Heart right ventricle (tissue), 16 donors: ENCODE results near the gene ATG2A. TPM values are rescaled to one million over a fixed set of nuclear protein-coding genes. Genes with fewer than 3 reads are reported as not detected.

Experiments used
- ATAC-seq, 8 donors: fragments of 200-7000 bp; cut with Tn5 transposase; one replicate each; pipeline ENCODE4 v1.9.1; 2020; ENCODE audit warnings: mild to moderate bottlenecking in 8 of 8, moderate library complexity in 8 of 8, moderate number of reproducible peaks in 1 of 8
- DNase-seq, 2 donors: peaks; one replicate each; pipeline ENCODE4 v3.0.0-alpha.2; 2020
- H3K27ac ChIP-seq, 10 donors: fragments of 200-600 bp; sonication (generic) in 2 of 10; one replicate each; pipeline versions ENCODE4 v1.5.0 to v1.8.0; 2020 to 2022; ENCODE audit warnings: mild to moderate bottlenecking in 3 of 10
- H3K27me3 ChIP-seq, 7 donors: fragments of 200-600 bp; one replicate each; pipeline ENCODE4 v1.8.0; 2021 to 2022; ENCODE audit warnings: mild to moderate bottlenecking in 2 of 7
- H3K36me3 ChIP-seq, 9 donors: fragments of 200-600 bp; sonication (generic) in 1 of 9; one replicate each; pipeline versions ENCODE4 v1.5.0 to v1.8.0; 2020 to 2022; ENCODE audit warnings: mild to moderate bottlenecking in 2 of 9
- H3K4me1 ChIP-seq, 9 donors: fragments of 200-600 bp; sonication (generic) in 1 of 9; one replicate each; pipeline versions ENCODE4 v1.5.0 to v1.8.0; 2020 to 2022; ENCODE audit warnings: mild to moderate bottlenecking in 4 of 9
- H3K4me3 ChIP-seq, 10 donors: fragments of 200-600 bp; sonication (generic) in 2 of 10; one replicate each; pipeline versions ENCODE4 v1.5.0 to v1.8.0; 2020 to 2022; ENCODE audit warnings: mild to moderate bottlenecking in 7 of 10, moderate library complexity in 2 of 10
- H3K9me3 ChIP-seq, 11 donors: fragments of 200-600 bp in 10 of 11; sonication (generic) in 2 of 11; one replicate each; pipeline versions ENCODE4 v1.5.0 to v1.8.0; 2013 to 2022; ENCODE audit warnings: mild to moderate bottlenecking in 2 of 11, control low read depth in 1 of 11, moderate library complexity in 1 of 11
- WGBS, 2 donors: extraction: QIAGEN DNeasy Blood & Tissue Kit; methylation state at CpG; one replicate each; pipeline ENCODE4 v1.1.7; 2013; ENCODE audit warnings: inconsistent platforms in 1 of 2; 5-methylcytosine and 5-hydroxymethylcytosine counted together
- intact Hi-C, 10 donors: fragments of 100-400 bp; cut with DNase I; formaldehyde crosslinking; loops; one replicate each; pipeline versions ENCODE4 v1.11.1 to v1.14.2; 2022
- polyA plus RNA-seq, 2 donors: library from polyadenylated mRNA; stranded (reverse); fragments of 200-250 nt; gene quantifications; one replicate each; pipeline ENCODE4 v1.2.3, GENCODE V29; 2013
- total RNA-seq, 10 donors: library from RNA; stranded (reverse); fragmentation: NEBNext Ultra II Directional in 3 of 10; extraction: Animal tissue kit (Norgen Biotek cat#: 25700) in 3 of 10; gene quantifications; one replicate each; pipeline versions ENCODE4 v1.2.1 to v1.2.4, GENCODE V29; 2021 to 2023
- TF ChIP-seq, protein P1 (sequence below), 9 donors: fragments of 200-600 bp; sonication (generic) in 2 of 9; IDR thresholded peaks; one replicate each; pipeline versions ENCODE4 v1.5.0 to v1.8.0; 2021 to 2022; ENCODE audit warnings: antibody characterized with exemption in 9 of 9, mild to moderate bottlenecking in 5 of 9, moderate library complexity in 1 of 9
- donor health status: Arrhythmogenic right ventricular cardiomyopathy.
- donor health status: ischemic (EF 13 %, LVEDD 7.1; RV severe dilation, severe dysfunction).
- donor health status: healthy with polysubstance abuse.
- donor health status: DM: no; HTN: yes; CAD: no.
- donor health status: DM: no; HTN: no; CAD: no.
- donor health status: ischemic (EF 25% LVEDD 6.9; RV normal size, moderate dysfunction).
- donor health status: ischemic (EF 25% LVEDD 5.7; RV mildly dilated, moderate dysfunction).
- donor health status: healthy.
- donor health status: DM: yes; HTN: yes; CAD: no.
- donor health status: Ischemic cardiomyopathy.
- donor health status: ischemic (EF 35%, LVEDD 5.7; RV mildly dilated, moderate dysfunction).
- donor health status: nonischemic (EF 11% LVEDD 7.7; RV severe dilation, severe dysfunction).
- donor health status: DM: yes; HTN: yes; CAD: no.
- donor health status: PGD.
- donor health status: ischemic (EF 29% LVEDD 5.4; RV normal size, mild dysfunction).
- donor health status: nonischemic (EF 23%, LVEDD 6.1; RV moderate dilation, normal function).

The ATG2A gene
- total and polyA plus RNA-seq, 12 donors = 12.4 to 18.6 (median 16.0) TPM

DNA sequence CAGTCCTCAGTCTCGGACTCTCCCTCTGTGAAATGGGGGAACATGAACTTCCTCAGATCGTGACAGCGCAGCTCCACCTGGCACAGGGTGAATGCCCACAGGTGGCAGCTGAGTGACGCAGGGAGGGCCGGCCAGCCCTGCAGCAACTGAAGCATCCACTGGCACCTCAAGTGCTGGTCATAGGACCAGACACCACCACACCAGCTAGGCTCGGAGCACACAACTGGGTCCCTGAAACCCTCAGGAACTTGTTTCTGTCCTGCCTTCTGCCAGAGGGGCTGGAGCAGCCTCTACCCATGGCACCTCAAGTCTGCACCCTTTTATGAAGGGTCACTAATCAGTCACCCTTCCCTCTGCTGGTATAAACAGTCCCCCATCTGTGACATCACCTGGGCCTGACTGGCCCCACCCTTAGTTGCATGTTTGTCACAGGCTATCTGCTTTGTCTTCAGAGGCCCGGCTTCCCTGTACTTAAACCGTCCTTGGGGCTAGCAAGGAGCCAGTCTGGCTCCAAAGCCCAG is 65.1 kb downstream of the ATG2A start:
- no peaks in the 10 kb centered on the region for H3K9me3 ChIP-seq
- H3K36me3 ChIP-seq = peaks cover 0 to 50% (median 9%) of the 10 kb centered on the region in 9 donors
- peaks cover 57 to 100% (median 98%) of the 10 kb centered on the region in 9 donors for H3K4me1 ChIP-seq
- intact Hi-C loops = no loop called here
- H3K27ac ChIP-seq = peak overlapping the region in 9 of 10 donors; percentile 62 to 96 (median 90)
- ATAC-seq (no peak), DNase-seq (no peak)
- H3K4me3 ChIP-seq = no peak overlapping the region
- H3K27me3 ChIP-seq = no peaks in the 10 kb centered on the region
- TF ChIP-seq, protein P1, sequence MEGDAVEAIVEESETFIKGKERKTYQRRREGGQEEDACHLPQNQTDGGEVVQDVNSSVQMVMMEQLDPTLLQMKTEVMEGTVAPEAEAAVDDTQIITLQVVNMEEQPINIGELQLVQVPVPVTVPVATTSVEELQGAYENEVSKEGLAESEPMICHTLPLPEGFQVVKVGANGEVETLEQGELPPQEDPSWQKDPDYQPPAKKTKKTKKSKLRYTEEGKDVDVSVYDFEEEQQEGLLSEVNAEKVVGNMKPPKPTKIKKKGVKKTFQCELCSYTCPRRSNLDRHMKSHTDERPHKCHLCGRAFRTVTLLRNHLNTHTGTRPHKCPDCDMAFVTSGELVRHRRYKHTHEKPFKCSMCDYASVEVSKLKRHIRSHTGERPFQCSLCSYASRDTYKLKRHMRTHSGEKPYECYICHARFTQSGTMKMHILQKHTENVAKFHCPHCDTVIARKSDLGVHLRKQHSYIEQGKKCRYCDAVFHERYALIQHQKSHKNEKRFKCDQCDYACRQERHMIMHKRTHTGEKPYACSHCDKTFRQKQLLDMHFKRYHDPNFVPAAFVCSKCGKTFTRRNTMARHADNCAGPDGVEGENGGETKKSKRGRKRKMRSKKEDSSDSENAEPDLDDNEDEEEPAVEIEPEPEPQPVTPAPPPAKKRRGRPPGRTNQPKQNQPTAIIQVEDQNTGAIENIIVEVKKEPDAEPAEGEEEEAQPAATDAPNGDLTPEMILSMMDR (IDR thresholded peaks at IDR 0.05) = no peak
- 82 to 84% methylated on average over 8 of the region's 8 CpGs for WGBS, 2 donors

DNA sequence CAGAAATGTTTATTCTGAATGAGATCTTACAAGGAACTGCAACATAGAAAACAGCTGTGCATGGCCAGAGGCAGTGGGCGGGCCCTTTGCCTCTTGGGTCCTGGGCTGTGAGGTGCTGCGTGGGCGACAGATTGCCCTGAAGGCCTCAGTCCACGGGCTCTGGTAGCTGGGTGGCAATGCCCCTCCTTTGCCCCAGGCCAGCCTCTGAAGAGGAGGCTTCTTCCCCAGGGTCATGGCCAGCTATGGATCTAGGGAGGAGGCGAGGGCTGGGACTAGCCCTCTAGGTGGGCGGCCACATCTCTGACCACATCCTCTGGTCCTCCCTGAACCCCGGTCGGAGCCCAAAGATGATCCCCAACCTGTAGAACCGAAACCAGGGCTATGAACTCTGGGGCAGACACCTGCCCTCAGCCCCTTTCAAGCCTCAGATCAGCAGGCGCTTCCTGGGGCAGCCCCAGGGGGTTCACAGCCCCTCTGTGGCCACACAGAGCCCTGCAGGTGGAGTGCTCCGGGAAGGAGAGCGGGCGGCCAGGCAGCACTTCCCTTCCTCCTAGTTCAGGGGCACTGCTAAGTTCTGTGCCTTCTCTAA is 65.9 kb downstream of the ATG2A start:
- 50 to 61% methylated on average over 13 of the region's 13 CpGs for WGBS, 2 donors
- Histone ChIP-seq H3K9me3 (no peaks in the 10 kb centered on the region), H3K27ac (peak overlapping the region; percentile 29 to 96 (median 87)), H3K4me3 (no peak overlapping the region), H3K4me1 (peaks cover 49 to 93% (median 90%) of the 10 kb centered on the region in 9 donors), H3K27me3 (no peaks in the 10 kb centered on the region), H3K36me3 (peaks cover 0 to 42% (median 9%) of the 10 kb centered on the region in 9 donors)
- intact Hi-C loops = no loop called here
- DNase-seq (no peak), ATAC-seq (no peak)
- TF ChIP-seq, protein P1 (IDR thresholded peaks at IDR 0.05) = no peak

DNA sequence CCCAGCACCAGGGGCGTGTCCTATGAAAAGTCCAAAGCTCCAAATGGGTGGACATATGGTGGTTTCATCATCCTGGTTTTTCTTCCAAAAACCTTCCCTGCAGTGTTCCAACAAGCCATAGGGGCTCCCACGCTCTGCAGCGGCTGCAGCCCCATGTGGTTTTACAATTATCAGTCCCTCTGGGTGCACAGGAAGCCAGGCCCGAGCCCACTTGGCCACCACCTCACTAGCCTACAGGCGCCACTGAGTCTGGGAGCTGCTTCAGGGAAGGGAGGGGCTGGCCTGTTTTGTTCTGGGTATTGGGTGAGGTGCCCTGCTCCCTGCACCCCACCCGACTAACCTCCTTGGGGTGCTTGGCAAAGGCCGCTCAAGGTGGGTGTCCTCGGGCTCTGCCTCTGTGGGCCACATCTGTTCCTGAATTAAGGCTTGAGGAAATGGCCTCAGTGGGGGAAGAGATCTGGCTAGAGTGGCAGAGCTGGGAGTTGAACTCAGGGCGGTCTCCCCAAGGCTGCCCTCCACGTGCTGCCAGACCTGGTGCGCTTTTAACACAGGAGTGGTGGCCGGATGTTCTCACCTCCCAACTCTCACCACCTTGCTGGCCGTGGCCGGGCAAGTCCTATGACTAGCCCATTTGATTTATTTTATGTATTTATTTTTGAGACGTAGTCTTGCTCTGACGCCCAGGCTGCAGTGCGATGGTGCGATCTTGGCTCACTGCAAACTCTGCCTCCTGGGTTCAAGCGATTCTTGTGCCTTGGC is 67.2 kb downstream of the ATG2A start:
- WGBS, 2 donors = 62 to 65% methylated on average over 19 of the region's 19 CpGs
- no peak overlapping the region for H3K4me3 ChIP-seq
- peaks cover 39 to 84% (median 81%) of the 10 kb centered on the region in 9 donors for H3K4me1 ChIP-seq
- H3K27me3 ChIP-seq = no peaks in the 10 kb centered on the region
- H3K9me3 ChIP-seq = no peaks in the 10 kb centered on the region
- peak; percentile 25 to 75 (median 66) for ATAC-seq
- TF ChIP-seq, protein P1 (IDR thresholded peaks at IDR 0.05) = peak in 4 of 9 donors; percentile 23 to 49 (median 40)
- peak; percentile 72 to 79 for DNase-seq
- H3K27ac ChIP-seq = peak overlapping the region; percentile 11 to 96 (median 87)
- intact Hi-C loops = loop anchor here in 8 of 10 donors (2.0 to 10.0 kb wide), 8 partner anchors 39 to 268 kb away; partner anchors contain the start of genes ARL2 (in 4 of the 8), BATF2 (in 1 of the 8), SNX15 (in 1 of the 8) and ZNHIT2 (in 1 of the 8)
- peaks cover 0 to 31% (median 9%) of the 10 kb centered on the region in 9 donors for H3K36me3 ChIP-seq
